HL-60 (cell line): Measurements from ENCODE around the gene PRDM15.

Source experiments
- DNase-seq, 2 experiments: peaks; one replicate each; pipeline ENCODE4 v3.0.0-alpha.2; 2010 to 2020; ENCODE audit warnings: low read depth in 1 of 2, low spot score in 1 of 2
- H3K27ac ChIP-seq: fragments of 250-450 bp; sonication (Bioruptor Pico); replicated peaks from 2 replicates; pipeline ENCODE4 v1.5.1; 2020; ENCODE audit warnings: mild to moderate bottlenecking, moderate library complexity
- H3K27me3 ChIP-seq: fragments of 250-450 bp; sonication (Bioruptor Pico); 2 replicates; pipeline ENCODE4 v1.5.1; 2021; ENCODE audit warnings: mild to moderate bottlenecking, moderate library complexity; ENCODE audit not compliant: insufficient read depth, poor library complexity, severe bottlenecking
- H3K4me3 ChIP-seq: replicated peaks from 2 replicates; pipeline ENCODE4 v1.5.1; 2011; ENCODE audit warnings: mild to moderate bottlenecking, control low read depth, low read length; ENCODE audit not compliant: insufficient read depth
- CTCF ChIP-seq: IDR thresholded peaks from one replicate; pipeline ENCODE4 v1.5.1; 2011; ENCODE audit warnings: low read length, control low read depth, inconsistent platforms; ENCODE audit not compliant: insufficient read depth
- GABPA ChIP-seq: IDR thresholded peaks from 2 replicates; pipeline ENCODE4 v1.6.1; 2012; ENCODE audit warnings: low read depth
- POLR2AphosphoS5 ChIP-seq: IDR thresholded peaks from 2 replicates; pipeline ENCODE4 v1.6.1; 2012; ENCODE audit warnings: low read depth
- REST ChIP-seq: IDR thresholded peaks from 2 replicates; pipeline ENCODE4 v1.6.1; 2012; ENCODE audit warnings: low read depth; ENCODE audit not compliant: insufficient replicate concordance
- SPI1 ChIP-seq: IDR thresholded peaks from 2 replicates; pipeline ENCODE4 v1.6.1; 2012; ENCODE audit warnings: low read depth, mild to moderate bottlenecking, borderline replicate concordance

PRDM15 gene

GRCh38 chr21:41763398-41763931, 115.7 kb downstream of the PRDM15 start:
- Histone ChIP-seq H3K27ac (no peak overlapping the region), H3K4me3 (no peak overlapping the region), H3K27me3 (peaks cover 35% of the 10 kb centered on the region)
- TF ChIP-seq GABPA (no peak), SPI1 (no peak), CTCF (no peak), POLR2AphosphoS5 (no peak), REST (no peak)
- DNase-seq: no peak

- TF ChIP-seq REST (no peak), SPI1 (no peak), POLR2AphosphoS5 (no peak), GABPA (no peak), CTCF (no peak)
- no peak overlapping the region for H3K4me3 ChIP-seq
- no peak overlapping the region for H3K27ac ChIP-seq
- DNase-seq: no peak
- peaks cover 28% of the 10 kb centered on the region for H3K27me3 ChIP-seq
These were observed 116.4 kb downstream of the PRDM15 start for GRCh38 chr21:41762753-41763152.

- H3K27me3 ChIP-seq: peaks cover 22% of the 10 kb centered on the region
- H3K27ac ChIP-seq: no peak overlapping the region
- peak; percentile 24 to 58 for DNase-seq
- TF ChIP-seq REST (no peak), POLR2AphosphoS5 (no peak), SPI1 (peak; percentile 52; the same call in 1 of the 2 replicates)
- H3K4me3 ChIP-seq: no peak overlapping the region
These were observed 117.1 kb downstream of the PRDM15 start for GRCh38 chr21:41761934-41762635.
